HG03108 (cell line): Measurements from ENCODE around the gene ANKRD55.
"Not testable (repeated sequence)": the region's sequence is repeated elsewhere in the genome, so short reads cannot be mapped to it uniquely, and the experiment has no call there.

Experiments
- ATAC-seq: cut with Tn5 transposase; IDR thresholded peaks from one replicate; pipeline ENCODE4 v1.9.1; 2021; ENCODE audit warnings: moderate library complexity; ENCODE audit not compliant: unreplicated experiment

The ANKRD55 gene

DNA sequence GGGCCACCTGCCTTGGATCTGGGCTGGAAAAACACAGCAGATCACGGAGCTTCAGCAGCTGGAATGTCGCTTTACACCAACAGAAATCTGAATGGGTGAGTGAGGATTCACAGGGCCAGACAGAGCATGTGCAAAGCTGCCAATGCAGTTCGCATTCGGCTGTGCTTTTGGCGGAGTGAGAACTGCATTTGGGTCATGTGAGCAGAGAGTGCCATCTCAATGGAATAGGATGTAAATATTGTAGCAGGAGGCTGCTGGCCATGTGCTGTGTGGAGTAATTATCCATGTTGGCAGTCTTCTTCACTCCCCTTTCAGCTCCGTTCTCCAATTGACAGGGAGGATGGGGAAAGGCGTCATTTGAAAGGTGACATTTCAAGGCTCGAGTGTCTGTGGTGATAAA is at the start of gene ANKRD55:
TSS of gene ANKRD55 (minus strand) at position 101 of the 400 bp plus-strand sequence. CDS start 417 bp downstream, outside the sequence.
- no peak for ATAC-seq

DNA sequence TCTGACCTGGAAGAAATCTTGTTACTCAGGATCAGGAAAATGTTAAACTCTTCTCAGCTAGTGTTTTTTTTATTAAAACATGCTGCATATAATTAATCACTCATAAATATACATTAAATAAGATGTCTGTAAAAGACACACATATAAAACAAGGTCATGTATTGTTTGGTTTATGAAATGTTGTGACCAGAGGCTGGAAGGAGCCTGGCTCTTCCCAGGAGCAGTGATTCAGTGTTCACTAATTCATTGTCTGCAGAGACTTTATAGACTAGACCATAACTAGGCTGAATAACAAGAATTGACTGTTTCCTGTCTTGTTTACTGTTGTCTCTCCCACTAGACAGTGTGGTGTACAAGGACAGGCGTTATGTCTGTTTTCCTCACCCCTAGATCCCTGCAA is 49.1 kb upstream of the ANKRD55 start:
- ATAC-seq, result no peak

DNA sequence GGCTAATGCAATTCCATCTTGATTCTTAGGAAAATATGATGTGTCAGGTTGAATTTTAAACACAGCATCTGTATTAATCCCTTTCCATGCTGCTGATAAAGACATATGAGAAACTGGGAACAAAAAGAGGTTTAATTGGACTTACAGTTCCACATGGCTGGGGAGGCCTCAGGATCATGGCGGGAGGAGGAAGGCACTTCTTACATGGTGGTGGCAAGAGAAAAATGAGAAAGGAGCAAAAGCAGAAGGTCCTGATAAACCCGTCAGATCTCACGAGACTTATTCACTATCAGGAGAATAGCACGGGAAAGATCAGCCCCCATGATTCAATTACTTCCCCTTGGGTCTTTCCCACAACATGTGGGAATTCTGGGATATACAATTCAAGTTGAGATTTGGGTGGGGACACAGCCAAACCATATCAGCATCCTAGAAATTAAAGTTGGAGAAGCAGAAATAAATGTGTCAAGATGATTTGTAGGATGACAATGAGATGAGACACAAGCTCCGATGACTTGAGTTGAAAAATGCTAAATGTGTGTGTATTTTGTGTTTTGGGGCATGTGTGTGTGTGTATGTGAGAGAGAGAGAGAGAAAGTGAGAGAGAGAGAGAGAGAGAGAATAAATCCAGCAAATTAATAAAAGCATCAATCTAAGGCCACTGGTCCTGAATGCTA is 48.5 kb upstream of the ANKRD55 start:
- no peak for ATAC-seq

DNA sequence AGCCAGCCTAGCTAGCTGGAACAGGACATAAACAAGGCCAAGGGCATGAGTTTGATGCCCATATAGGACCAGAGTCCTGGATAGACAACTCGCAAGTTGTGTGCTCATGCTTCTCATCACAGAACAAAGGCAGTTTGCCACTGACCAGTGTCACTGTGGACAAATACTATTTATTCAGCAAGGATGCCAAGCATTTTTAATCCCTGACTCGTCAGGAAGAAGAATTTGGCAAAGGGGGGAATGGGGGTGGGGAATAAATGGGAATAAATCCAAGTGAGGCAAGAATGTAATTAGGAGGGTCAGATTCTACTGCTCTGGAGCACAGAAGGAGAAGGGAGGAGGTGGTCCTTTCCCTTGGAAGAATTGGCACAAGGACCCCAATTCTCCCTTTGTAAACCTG is 46.8 kb upstream of the ANKRD55 start:
- ATAC-seq, result no peak

DNA sequence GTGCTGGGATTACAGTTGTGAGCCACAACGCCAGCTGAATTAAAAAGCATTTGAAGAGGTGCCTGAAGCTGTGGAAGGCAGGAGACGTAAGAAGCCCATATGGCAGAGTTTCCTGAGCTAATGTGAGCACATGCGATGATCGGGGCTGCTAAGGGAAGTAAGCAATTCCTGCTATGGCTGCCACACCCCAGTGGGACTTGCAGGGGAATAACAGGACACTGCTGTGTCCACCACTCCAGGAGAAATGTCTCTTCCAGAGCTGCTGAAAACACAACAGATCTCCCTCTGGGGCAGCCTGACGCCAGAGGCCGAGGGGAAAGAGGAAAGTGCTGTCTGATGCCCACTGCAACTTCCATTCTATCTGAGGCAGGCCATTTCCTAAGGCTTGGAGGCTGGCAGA is 46.2 kb upstream of the ANKRD55 start:
- no peak for ATAC-seq

DNA sequence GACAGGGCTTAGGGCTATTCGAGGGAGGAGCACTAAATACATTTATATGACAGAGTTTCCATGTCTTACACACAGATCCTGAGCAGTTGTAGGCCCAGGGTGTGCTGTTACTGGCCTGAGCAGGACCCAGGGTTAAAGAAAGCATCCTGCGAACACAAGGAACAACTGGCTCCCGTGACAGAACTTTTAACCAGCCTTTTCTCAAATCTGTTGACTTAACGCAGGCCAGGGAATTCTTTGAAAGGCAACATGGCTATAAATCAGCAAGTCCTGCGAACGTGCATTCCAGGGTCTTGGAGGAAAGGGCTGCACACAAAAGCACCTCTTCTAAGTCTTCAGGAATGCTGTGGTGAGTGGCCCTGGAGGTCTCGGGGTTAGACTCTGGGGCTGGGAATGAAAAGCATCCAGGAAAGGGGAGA is 45.2 kb upstream of the ANKRD55 start:
- ATAC-seq, result no peak

DNA sequence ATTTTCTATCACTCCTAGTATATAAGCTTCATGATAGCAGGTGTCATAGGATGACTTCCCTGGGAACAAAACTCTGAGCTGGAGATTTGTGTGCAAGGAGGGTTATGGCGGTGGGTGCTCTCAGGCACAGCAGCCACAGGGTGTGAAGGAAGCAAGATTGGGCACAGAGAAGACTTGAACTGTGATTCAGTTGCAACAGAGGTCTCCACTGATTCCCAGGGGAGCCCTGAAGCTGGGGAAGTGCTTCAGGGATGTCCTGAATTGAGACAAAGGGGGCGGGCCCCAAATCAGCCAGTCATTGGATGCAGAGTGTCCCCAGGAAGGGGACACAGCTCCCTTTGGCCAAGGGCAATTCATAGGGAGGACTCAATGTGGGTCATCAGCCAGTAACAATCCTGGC is 44.4 kb upstream of the ANKRD55 start:
- ATAC-seq, result no peak

DNA sequence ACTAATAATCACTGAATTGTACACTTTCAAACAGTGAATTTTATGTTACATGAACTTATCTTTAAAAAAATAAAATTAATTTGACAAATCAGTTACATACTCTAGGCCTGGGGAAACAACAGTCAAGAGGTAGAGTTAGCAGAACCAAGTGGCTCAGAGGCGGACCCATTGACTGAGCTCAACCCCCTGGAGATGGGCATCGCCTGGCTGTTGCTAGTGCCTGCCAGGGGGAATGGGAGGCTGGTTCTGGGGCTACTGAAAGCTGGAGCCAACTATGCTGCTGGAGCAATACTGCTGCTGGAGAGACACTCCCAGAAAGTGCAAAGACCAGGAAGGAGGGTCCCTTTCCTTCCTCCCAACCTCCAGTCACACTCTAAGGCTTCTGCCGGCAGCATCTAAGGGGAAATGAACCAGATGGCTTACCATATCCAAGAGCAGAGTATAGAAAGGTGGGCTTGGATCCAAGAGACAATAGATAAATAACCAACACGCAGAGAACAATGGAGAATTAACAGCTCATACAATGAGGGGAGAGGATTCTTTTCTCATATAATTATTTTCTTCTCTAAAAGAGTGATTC is 40.3 kb upstream of the ANKRD55 start:
- no peak for ATAC-seq

DNA sequence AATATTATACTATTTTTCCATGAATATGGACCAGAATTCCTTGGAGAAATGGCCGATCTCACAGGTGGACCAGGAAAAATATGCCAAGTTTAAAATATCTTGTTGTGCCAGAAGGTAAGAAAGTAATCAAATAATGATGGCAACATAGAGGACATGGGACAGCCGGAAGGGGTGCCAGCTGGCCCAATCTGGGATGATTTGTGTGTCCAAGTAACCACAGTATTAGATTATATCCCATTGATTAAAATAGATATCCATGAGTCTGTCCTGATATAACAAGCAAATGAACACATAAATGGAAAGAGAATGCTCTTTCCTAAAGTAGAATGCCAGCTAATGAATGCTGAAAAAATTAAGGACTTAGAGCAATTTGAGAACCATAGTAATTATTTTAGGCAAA is 39.6 kb upstream of the ANKRD55 start:
- no peak for ATAC-seq

DNA sequence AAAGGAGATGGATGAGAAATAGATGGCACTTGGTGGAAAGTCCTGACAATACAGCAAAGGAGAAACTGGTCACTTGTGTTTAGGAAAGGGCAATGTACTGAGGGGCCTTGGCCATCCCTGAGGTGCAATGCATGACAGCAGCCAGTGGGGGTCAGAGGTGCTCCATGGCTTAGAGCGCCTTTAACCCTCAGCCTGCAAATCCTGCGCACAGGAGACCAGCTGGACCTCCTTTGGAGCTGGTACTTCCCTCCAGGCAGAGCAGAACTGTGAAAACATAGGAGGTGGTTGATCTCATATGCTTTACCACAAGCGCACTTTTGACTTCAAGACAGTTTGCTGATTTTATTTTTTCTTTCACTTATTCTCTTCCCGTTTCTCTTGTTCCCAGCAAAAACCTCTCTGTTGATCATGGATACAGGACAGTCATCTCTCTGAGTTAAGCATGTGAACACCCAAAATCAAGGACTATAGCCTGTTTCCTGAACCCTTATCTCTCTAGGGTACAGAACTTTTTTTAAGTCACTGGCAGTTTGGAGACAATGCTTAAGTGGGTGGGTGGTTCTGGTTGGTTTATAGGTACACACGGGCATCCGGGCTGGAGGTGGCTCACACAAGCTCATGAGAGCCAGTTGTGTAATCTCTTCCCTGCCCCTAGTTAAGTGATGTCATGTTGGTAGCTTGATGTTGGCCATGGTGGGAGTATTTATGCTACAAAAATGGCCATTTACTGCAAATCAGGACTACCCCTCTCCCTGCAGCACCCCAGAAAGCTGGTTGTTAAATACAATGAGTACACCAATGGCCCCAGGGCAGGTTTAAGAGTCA is 37.6 kb upstream of the ANKRD55 start:
- ATAC-seq, result peak; percentile 83

DNA sequence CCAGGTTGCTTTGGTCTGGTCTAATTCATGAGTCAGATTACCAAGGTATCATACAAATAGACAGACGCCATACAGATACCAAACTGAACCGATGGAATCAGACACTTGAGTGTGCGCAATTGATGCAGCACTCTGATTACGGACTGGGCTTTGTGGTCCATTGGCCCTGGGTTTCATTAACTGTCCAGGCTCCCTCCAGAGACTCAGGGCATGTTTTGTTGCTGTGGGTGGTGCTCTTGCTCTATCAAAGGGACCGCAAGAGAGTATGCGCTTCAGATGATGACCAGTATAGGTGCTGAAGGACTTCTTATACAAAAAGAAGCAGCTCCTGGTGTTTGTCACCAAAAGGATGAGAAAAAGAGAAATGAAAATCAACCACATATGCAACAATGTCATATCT is 36.9 kb upstream of the ANKRD55 start:
- peak; percentile 20 for ATAC-seq

DNA sequence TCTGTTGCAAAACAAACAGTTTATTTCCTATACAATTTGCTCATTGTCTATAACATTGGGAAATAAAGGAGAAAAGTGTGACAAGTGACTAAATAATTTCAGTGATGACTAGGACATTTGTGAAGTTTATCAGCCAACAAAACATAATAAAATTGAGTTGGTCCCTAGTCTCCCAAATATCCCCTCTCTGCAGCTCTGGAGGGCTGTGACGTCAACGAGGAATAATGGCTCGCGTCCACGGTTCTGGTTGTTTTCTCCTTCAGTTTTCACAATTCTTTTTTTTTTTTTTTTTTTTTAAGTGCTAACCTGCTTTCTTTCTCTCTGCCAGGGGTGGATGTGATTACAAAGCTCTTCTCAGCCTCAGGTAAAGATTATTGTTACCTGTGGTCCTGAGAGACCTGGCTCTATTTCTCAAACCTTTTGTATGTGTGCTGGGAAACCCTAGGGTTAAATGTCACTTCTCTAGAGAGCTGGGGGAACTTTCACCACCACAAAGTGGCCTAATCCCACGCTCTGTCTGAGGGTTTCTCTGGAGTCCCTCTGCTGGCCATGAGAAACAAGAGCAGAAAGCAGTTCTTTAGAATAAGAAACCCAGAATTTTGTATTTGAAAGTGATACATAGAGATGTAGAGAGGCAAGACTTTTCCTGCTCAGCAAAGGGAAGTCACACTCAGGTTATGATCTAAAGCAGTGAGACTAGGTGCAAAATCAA is 36.2 kb upstream of the ANKRD55 start:
- ATAC-seq, result no peak

DNA sequence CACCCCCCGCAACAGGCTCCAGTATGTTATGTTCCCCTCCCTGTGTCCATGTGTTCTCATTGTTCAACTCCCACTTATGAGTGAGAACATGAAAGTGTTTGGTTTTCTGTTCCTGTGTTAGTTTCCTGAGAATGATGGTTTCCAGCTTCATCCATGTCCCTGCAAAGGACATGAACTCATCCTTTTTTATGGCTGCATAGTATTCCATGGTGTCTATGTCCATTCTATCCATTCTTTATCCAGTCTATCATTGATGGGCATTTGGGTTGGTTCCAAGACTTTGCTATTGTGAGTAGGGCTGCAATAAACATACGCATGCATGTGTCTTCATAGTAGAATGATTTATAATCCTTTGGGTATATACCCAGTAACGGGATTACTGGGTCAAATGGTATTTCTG is 35.6 kb upstream of the ANKRD55 start:
- ATAC-seq, result not testable (repeated sequence)

DNA sequence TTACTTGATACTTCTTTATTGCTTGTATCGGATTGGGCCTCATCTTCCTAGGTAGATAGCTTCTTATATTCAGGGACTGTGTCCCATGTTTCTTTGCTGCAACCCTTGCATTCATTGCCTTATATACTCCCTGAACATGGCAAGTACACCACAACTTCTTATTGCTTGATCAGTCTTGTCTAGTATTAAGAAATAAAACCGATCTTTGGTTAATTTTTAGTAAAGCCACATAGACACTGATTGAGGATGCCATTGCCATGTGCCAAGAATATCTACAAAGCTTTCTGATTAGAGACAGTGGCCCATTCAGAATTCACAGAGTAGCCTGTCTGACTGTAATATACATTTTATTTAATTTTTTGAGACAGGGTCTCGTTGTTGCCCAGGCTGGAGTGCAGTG is 34.7 kb upstream of the ANKRD55 start:
- no peak for ATAC-seq

DNA sequence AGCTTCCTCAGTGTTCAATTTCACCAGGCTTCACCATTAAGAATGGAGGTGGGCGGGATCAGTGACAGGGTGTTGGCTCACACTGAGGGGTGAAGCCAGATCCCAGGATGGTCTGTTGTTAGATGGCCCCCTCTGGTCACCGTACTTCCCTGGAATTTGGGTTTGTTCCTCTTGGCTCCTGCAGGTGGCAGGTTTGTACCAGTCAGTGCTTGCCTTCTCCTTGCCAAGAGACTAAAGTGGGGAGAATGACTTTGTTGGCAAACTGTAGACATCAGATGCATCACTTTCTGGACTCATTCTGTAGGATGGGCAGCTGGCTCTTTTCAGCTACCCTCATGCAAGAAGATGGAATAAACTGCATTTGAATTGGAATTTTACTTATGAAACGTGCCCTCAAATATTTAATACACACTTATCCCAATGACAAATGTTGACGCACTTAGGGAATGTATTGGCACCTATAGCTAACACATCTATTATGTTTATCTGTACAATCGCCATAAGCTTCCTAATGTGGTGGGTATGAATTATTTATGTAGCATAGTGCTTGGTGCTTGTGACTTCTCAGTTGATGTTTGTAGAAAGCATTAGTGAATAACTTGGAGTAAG is 31.4 kb upstream of the ANKRD55 start:
- ATAC-seq, result no peak

DNA sequence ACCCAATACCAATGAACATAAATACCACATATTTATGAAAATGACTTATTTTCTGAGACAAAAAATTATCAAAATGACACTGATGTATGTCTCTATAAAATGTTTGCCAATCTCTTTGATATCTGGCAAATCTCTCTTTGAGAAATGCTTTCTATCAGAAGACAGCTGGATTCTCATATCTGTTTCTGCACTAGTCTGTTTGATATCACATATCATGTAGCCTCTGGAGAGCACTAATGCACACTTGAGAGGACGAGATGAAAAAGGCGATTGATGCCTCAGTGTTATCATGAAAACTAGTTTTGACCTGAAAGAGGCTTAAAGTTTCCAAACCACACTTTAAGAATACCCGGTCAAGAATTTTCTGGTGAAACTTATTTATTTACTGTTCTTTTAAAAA is 29.1 kb upstream of the ANKRD55 start:
- no peak for ATAC-seq

DNA sequence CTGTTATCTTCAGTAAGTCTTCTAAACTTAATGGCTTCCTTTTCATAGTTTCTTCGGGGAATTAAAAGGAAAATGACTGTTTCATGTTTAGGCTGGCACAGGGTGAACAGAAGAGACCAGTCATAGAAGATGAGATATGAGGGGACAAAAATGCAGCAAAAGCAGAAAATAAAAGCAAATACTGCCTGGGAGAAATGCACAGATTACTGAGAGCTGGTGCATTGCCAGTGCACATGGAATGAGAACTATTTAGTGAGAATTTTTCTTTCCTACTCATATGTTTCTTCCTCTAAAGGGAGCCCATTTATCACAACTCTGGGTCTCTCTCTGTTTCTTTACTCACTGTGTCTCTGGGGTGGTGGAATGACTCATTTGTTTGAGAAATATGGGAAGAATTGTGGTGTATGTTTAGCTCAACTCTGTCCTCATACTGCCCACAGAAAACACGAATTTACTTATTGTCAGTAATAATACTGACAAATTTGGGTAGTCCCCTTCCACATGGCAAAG is 25.9 kb upstream of the ANKRD55 start:
- no peak for ATAC-seq

DNA sequence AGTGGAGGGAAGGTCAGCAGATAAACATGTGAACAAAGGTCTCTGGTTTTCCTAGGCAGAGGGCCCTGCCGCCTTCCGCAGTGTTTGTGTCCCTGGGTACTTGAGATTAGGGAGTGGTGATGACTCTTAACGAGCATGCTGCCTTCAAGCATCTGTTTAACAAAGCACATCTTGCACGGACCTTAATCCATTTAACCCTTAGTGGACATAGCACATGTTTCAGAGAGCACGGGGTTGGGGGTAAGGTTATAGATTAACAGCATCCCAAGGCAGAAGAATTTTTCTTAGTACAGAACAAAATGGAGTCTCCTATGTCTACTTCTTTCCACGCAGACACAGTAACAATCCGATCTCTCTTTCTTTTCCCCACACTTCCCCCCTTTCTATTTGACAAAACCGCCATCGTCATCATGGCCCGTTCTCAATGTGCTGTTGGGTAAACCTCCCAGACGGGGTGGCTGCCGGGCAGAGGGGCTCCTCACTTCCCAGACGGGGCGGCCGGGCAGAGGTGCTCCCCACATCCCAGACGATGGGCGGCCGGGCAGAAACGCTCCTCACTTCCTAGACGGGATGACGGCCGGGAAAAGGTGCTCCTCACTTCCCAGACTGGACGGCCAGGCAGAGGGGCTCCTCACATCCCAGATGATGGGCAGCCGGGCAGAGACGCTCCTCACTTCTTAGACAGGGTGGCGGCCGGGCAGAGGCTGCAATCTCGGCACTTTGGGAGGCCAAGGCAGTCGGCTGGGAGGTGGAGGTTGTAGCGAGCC is 24.8 kb upstream of the ANKRD55 start:
- not testable (repeated sequence) for ATAC-seq

DNA sequence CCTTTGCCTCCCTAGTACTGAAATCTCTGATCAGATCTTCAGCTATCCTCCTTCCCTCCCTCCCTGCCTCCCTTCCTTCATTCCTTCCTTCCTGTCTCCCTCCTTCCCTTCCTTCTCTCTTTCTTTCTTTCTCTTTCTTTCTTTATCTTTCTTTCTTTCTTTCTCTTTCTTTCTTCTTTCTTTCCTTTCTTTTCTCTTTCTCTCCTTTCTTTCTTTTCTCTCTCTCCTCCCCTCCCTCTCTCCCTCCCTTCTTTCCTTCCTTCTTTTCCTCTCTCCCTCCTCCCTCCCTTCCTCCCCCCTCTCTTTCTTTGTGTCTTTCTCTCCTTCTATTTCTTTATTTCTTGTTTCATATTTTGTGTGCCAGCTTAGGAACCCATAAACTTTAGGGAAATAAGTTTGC is 23.9 kb upstream of the ANKRD55 start:
- ATAC-seq, result no peak

DNA sequence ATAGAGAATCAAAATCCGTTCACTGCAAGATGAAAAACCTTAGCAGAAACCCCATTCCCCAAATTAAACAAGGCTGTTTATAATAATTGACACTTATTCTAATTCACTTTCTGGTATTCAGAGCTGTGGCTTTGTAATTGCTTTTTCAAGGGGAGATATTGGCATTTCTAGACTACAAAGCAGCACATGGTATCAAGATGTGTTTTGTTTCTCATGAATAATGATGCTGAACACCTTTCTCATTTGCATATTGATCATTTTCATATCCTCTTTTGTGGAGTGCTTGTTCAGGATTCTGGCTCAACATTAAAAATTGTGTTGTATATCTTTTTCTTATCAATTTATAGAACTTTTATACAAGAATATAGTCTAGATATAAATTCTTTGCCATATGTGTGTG is 22.4 kb upstream of the ANKRD55 start:
- no peak for ATAC-seq
